GM18867 (cell line): ENCODE results near the gene ST3GAL3.

ENCODE experiments used
- ATAC-seq: cut with Tn5 transposase; IDR thresholded peaks from one replicate; pipeline ENCODE4 v1.9.1; 2021; ENCODE audit warnings: mild to moderate bottlenecking, moderate library complexity; ENCODE audit not compliant: unreplicated experiment

Gene ST3GAL3

GRCh38 chr1:43707190-43708001 is at the start of gene ST3GAL3:
TSS of gene ST3GAL3 (plus strand) at chr1:43707536. CDS start at chr1:43736263, 28,727 bp downstream.
- ATAC-seq, result peak; percentile 92

GRCh38 chr1:43659212-43660166 is 47.8 kb upstream of the ST3GAL3 start:
- no peak for ATAC-seq

GRCh38 chr1:43660355-43660754 is 47.0 kb upstream of the ST3GAL3 start:
- no peak for ATAC-seq

GRCh38 chr1:43664369-43664768 is 43.0 kb upstream of the ST3GAL3 start:
- no peak for ATAC-seq

GRCh38 chr1:43666608-43667007 is 40.7 kb upstream of the ST3GAL3 start:
- ATAC-seq, result no peak

GRCh38 chr1:43668956-43669355 is 38.4 kb upstream of the ST3GAL3 start:
- no peak for ATAC-seq

GRCh38 chr1:43669878-43670277 is 37.5 kb upstream of the ST3GAL3 start:
- ATAC-seq, result no peak

- ATAC-seq, result no peak
Observed at GRCh38 chr1:43671193-43671592, 36.1 kb upstream of the ST3GAL3 start.

- no peak for ATAC-seq
Observed at GRCh38 chr1:43671626-43672330, 35.6 kb upstream of the ST3GAL3 start.

GRCh38 chr1:43673261-43673660 is 34.1 kb upstream of the ST3GAL3 start:
- ATAC-seq, result no peak

- no peak for ATAC-seq
Observed at GRCh38 chr1:43678940-43679339, 28.4 kb upstream of the ST3GAL3 start.

- ATAC-seq, result no peak
Observed at GRCh38 chr1:43683560-43683959, 23.8 kb upstream of the ST3GAL3 start.

GRCh38 chr1:43686801-43687200 is 20.5 kb upstream of the ST3GAL3 start:
- ATAC-seq, result no peak

- ATAC-seq, result no peak
Observed at GRCh38 chr1:43687301-43688108, 19.8 kb upstream of the ST3GAL3 start.

- ATAC-seq, result no peak
Observed at GRCh38 chr1:43688109-43688387, 19.3 kb upstream of the ST3GAL3 start.

- no peak for ATAC-seq
Observed at GRCh38 chr1:43688594-43689000, 18.7 kb upstream of the ST3GAL3 start.

- no peak for ATAC-seq
Observed at GRCh38 chr1:43689289-43689688, 18.0 kb upstream of the ST3GAL3 start.

GRCh38 chr1:43691871-43692815 is 15.2 kb upstream of the ST3GAL3 start:
- no peak for ATAC-seq

GRCh38 chr1:43693371-43693770 is 14.0 kb upstream of the ST3GAL3 start:
- ATAC-seq, result no peak
